Spleen (tissue), 11 donors: Measurements from ENCODE around the gene ARHGAP6. TPM values are rescaled to one million over a fixed set of nuclear protein-coding genes. Genes with fewer than 3 reads are reported as not detected.

Source experiments
- DNase-seq: peaks from one replicate; pipeline ENCODE4 v3.0.0-alpha.2; 2020
- H3K27ac ChIP-seq, 8 donors: fragments of 200-600 bp; sonication (generic) in 7 of 8; 1 replicate in 4 of 8; 2 replicates in 4 of 8; pipeline versions ENCODE4 v1.5.0 to v1.8.0; 2016 to 2021; ENCODE audit warnings: inconsistent platforms in 4 of 8, mild to moderate bottlenecking in 4 of 8, moderate library complexity in 1 of 8
- H3K27me3 ChIP-seq, 7 donors: fragments of 200-600 bp; sonication (generic) in 6 of 7; replicated peaks in 1 of 7; 1 replicate in 4 of 7; 2 replicates in 3 of 7; pipeline versions ENCODE4 v1.5.0 to v1.8.0; 2016 to 2021; ENCODE audit warnings: inconsistent platforms in 3 of 7, mild to moderate bottlenecking in 1 of 7
- H3K36me3 ChIP-seq, 6 donors: fragments of 200-600 bp; sonication (generic) in 5 of 6; 1 replicate in 4 of 6; 2 replicates in 2 of 6; pipeline versions ENCODE4 v1.5.0 to v1.8.0; 2016 to 2021; ENCODE audit warnings: inconsistent platforms in 2 of 6
- H3K4me1 ChIP-seq, 6 donors: fragments of 200-600 bp; sonication (generic) in 5 of 6; 1 replicate in 3 of 6; 2 replicates in 3 of 6; pipeline versions ENCODE4 v1.5.0 to v1.8.0; 2016 to 2021; ENCODE audit warnings: inconsistent platforms in 3 of 6
- H3K4me3 ChIP-seq, 8 donors: fragments of 200-600 bp; sonication (generic) in 7 of 8; 1 replicate in 4 of 8; 2 replicates in 4 of 8; pipeline versions ENCODE4 v1.5.0 to v1.8.0; 2016 to 2021; ENCODE audit warnings: inconsistent platforms in 4 of 8, mild to moderate bottlenecking in 4 of 8, moderate library complexity in 2 of 8
- H3K9me3 ChIP-seq, 8 donors: fragments of 200-600 bp; sonication (generic) in 7 of 8; 1 replicate in 4 of 8; 2 replicates in 4 of 8; pipeline versions ENCODE4 v1.5.0 to v1.8.0; 2016 to 2021; ENCODE audit warnings: inconsistent platforms in 4 of 8
- CTCF ChIP-seq, 11 experiments: fragments of 200-600 bp in 7 of 11; fragments of 450-650 bp in 4 of 11; sonication (generic) in 4 of 11; IDR thresholded peaks in 8 of 11; conservative IDR thresholded peaks in 3 of 11; 1 replicate in 7 of 11; 2 replicates in 4 of 11; pipeline versions ENCODE4 v1.4.0 to v1.8.0; 2016 to 2021; ENCODE audit warnings: antibody characterized with exemption in 11 of 11, inconsistent platforms in 4 of 11, mild to moderate bottlenecking in 1 of 11
- POLR2A ChIP-seq, 3 donors: fragments of 450-650 bp; IDR thresholded peaks; one replicate each; pipeline ENCODE4 v1.5.1; 2017; ENCODE audit warnings: antibody characterized with exemption in 3 of 3, mild to moderate bottlenecking in 1 of 3
- POLR2AphosphoS5 ChIP-seq, 3 donors: sonication (generic); formaldehyde crosslinking; IDR thresholded peaks; one replicate each; pipeline ENCODE4 v1.5.1; 2017; ENCODE audit warnings: antibody characterized with exemption in 3 of 3
- WGBS, 5 donors: extraction: QIAGEN DNeasy Blood & Tissue Kit in 3 of 5; methylation state at CpG; one replicate each; pipeline versions ENCODE4 v1.1.5 to v1.1.7; 2013 to 2018; 5-methylcytosine and 5-hydroxymethylcytosine counted together
- intact Hi-C: fragments of 100-400 bp; cut with DNase I; formaldehyde crosslinking; loops from one replicate; pipeline ENCODE4 v1.15.0; 2023; ENCODE audit warnings: low total_unique reads
- polyA plus RNA-seq, 3 donors: library from polyadenylated mRNA; stranded (reverse); fragments of 200-250 nt; gene quantifications; one replicate each; pipeline ENCODE4 v1.2.1, GENCODE V29; 2013
- total RNA-seq, 7 donors: library from RNA; depleted of rRNA in 3 of 7; stranded (reverse); fragments of >200 nt in 3 of 7; fragmentation: NEBNext Ultra II Directional in 4 of 7; extraction: Animal tissue kit (Norgen Biotek cat#: 25700) in 4 of 7; gene quantifications; one replicate each; pipeline versions ENCODE4 v1.1.0 to v1.2.1, GENCODE V29; 2016 to 2021
- donor health status: healthy with polysubstance abuse.
- donor health status: DM: no; HTN: no; CAD: no; lungs with moderate emphysema.
- donor health status: DM: no; HTN: no; CAD: no.
- donor health status: Bipolar disorder and iron deficiency.
- donor health status: healthy.
- donor health status: DM: no; HTN: no; CAD: no.
- donor health status: DM: yes; HTN: yes; CAD: no.

ARHGAP6 gene
- total and polyA plus RNA-seq, 10 donors = 2.0 to 20.8 (median 12.7) TPM

GRCh38 chrX:11414091-11414490 is 251.6 kb downstream of the ARHGAP6 start:
- TF ChIP-seq POLR2AphosphoS5 (IDR thresholded peaks at IDR 0.05) (no peak), CTCF (IDR thresholded peaks at IDR 0.05 in 8 of 11, conservative IDR thresholded peaks at IDR 0.05 in 3 of 11) (no peak), POLR2A (IDR thresholded peaks at IDR 0.05) (no peak)
- WGBS, 5 donors = 82 to 100% (median 84%) methylated on average over 1 of the region's 1 CpG
- H3K4me3 ChIP-seq = no peak overlapping the region
- intact Hi-C loops = no loop called here
- no peak for DNase-seq
- H3K36me3 ChIP-seq = no peaks in the 10 kb centered on the region
- H3K27me3 ChIP-seq = no peaks in the 10 kb centered on the region
- no peaks in the 10 kb centered on the region for H3K4me1 ChIP-seq
- H3K9me3 ChIP-seq = no peaks in the 10 kb centered on the region
- no peak overlapping the region for H3K27ac ChIP-seq

- no peak overlapping the region for H3K4me3 ChIP-seq
- H3K36me3 ChIP-seq = no peaks in the 10 kb centered on the region
- no peak overlapping the region for H3K27ac ChIP-seq
- intact Hi-C loops = no loop called here
- 59 to 85% (median 70%) methylated on average over 8 to 10 of the region's 10 CpGs for WGBS, 5 donors
- no peak for DNase-seq
- H3K27me3 ChIP-seq = no peaks in the 10 kb centered on the region
- no peak for TF ChIP-seq POLR2A (IDR thresholded peaks at IDR 0.05)
- TF ChIP-seq CTCF (IDR thresholded peaks at IDR 0.05 in 8 of 11, conservative IDR thresholded peaks at IDR 0.05 in 3 of 11) = no peak
- TF ChIP-seq POLR2AphosphoS5 (IDR thresholded peaks at IDR 0.05) = no peak
- H3K9me3 ChIP-seq = no peaks in the 10 kb centered on the region
- H3K4me1 ChIP-seq = no peaks in the 10 kb centered on the region
Measured at GRCh38 chrX:11412715-11413623, 252.8 kb downstream of the ARHGAP6 start.

- no peaks in the 10 kb centered on the region for H3K36me3 ChIP-seq
- no peak overlapping the region for H3K4me3 ChIP-seq
- no peak overlapping the region for H3K27ac ChIP-seq
- intact Hi-C loops = no loop called here
- no peaks in the 10 kb centered on the region for H3K27me3 ChIP-seq
- DNase-seq = no peak
- TF ChIP-seq CTCF (IDR thresholded peaks at IDR 0.05 in 8 of 11, conservative IDR thresholded peaks at IDR 0.05 in 3 of 11) (no peak), POLR2AphosphoS5 (IDR thresholded peaks at IDR 0.05) (no peak), POLR2A (IDR thresholded peaks at IDR 0.05) (no peak)
- H3K9me3 ChIP-seq = no peaks in the 10 kb centered on the region
- no peaks in the 10 kb centered on the region for H3K4me1 ChIP-seq
- 70 to 95% (median 76%) methylated on average over 3 of the region's 3 CpGs for WGBS, 5 donors
Measured at GRCh38 chrX:11409957-11410356, 255.8 kb downstream of the ARHGAP6 start.

GRCh38 chrX:11408783-11409182 is 256.9 kb downstream of the ARHGAP6 start:
- no peak for DNase-seq
- intact Hi-C loops = no loop called here
- WGBS, 5 donors = 77 to 97% (median 88%) methylated on average over 3 of the region's 3 CpGs
- H3K36me3 ChIP-seq = no peaks in the 10 kb centered on the region
- no peaks in the 10 kb centered on the region for H3K4me1 ChIP-seq
- no peaks in the 10 kb centered on the region for H3K27me3 ChIP-seq
- TF ChIP-seq CTCF (IDR thresholded peaks at IDR 0.05 in 8 of 11, conservative IDR thresholded peaks at IDR 0.05 in 3 of 11) (no peak), POLR2A (IDR thresholded peaks at IDR 0.05) (no peak), POLR2AphosphoS5 (IDR thresholded peaks at IDR 0.05) (no peak)
- H3K9me3 ChIP-seq = no peaks in the 10 kb centered on the region
- no peak overlapping the region for H3K4me3 ChIP-seq
- no peak overlapping the region for H3K27ac ChIP-seq
